K562 (cell line): ENCODE results near the gene CACNA2D2. TPM values are rescaled to one million over a fixed set of nuclear protein-coding genes. Genes with fewer than 3 reads are reported as not detected.
A peak's percentile ranks its signal among the peaks of the same experiment; 100 is the strongest.

Source experiments
- ATF2 ChIP-seq: sonication (generic); formaldehyde crosslinking; IDR thresholded peaks from 2 replicates; pipeline ENCODE4 v1.8.1; 2022; ENCODE audit warnings: missing genetic modification reagents
- ATF3 ChIP-seq, 2 experiments: fragments of 450-650 bp in 1 of 2; sonication (generic) in 1 of 2; formaldehyde crosslinking in 1 of 2; IDR thresholded peaks in 1 of 2; conservative IDR thresholded peaks in 1 of 2; 2 replicates each; pipeline versions ENCODE4 v1.6.1 to v1.8.1; 2016 to 2023; ENCODE audit warnings: mild to moderate bottlenecking in 2 of 2, moderate library complexity in 2 of 2, inconsistent platforms in 1 of 2, missing genetic modification reagents in 1 of 2
- CEBPB ChIP-seq: fragments of 450-650 bp; IDR thresholded peaks from 2 replicates; pipeline ENCODE4 v1.6.1; 2016; ENCODE audit warnings: missing genetic modification characterization, missing compliant biosample characterization
- CLOCK ChIP-seq: fragments of 250-450 bp; sonication (Bioruptor Pico); IDR thresholded peaks from 2 replicates; pipeline ENCODE4 v1.4.0; 2020; ENCODE audit warnings: mild to moderate bottlenecking, moderate library complexity, borderline replicate concordance
- CTBP1 ChIP-seq: fragments of 450-650 bp; IDR thresholded peaks from 2 replicates; pipeline ENCODE4 v1.6.1; 2016; ENCODE audit warnings: borderline replicate concordance
- EP400 ChIP-seq: fragments of 450-650 bp; IDR thresholded peaks from 2 replicates; pipeline ENCODE4 v1.6.1; 2017; ENCODE audit warnings: antibody characterized with exemption, mild to moderate bottlenecking, moderate library complexity
- GATAD2B ChIP-seq: fragments of 450-650 bp; IDR thresholded peaks from 2 replicates; pipeline ENCODE4 v1.6.1; 2017; ENCODE audit warnings: mild to moderate bottlenecking, borderline replicate concordance
- HLTF ChIP-seq: fragments of 450-650 bp; IDR thresholded peaks from 2 replicates; pipeline ENCODE4 v1.6.1; 2016
- HNRNPK ChIP-seq: fragments of 200-400 bp; formaldehyde crosslinking; IDR thresholded peaks from one replicate; pipeline ENCODE4 v1.6.1; 2018; ENCODE audit warnings: mild to moderate bottlenecking, low read depth, low read length; ENCODE audit not compliant: poor library complexity, severe bottlenecking
- HNRNPUL1 ChIP-seq: fragments of 200-400 bp; formaldehyde crosslinking; IDR thresholded peaks from 2 replicates; pipeline ENCODE4 v1.6.1; 2017; ENCODE audit warnings: low read length
- KDM1A ChIP-seq, 2 experiments: fragments of 450-650 bp; IDR thresholded peaks; 2 replicates each; pipeline ENCODE4 v1.6.1; 2016; ENCODE audit warnings: mild to moderate bottlenecking in 2 of 2
- MLLT1 ChIP-seq, 2 experiments: fragments of 450-650 bp; IDR thresholded peaks; 2 replicates each; pipeline ENCODE4 v1.6.1; 2016
- NFRKB ChIP-seq: fragments of 450-650 bp; IDR thresholded peaks from 2 replicates; pipeline ENCODE4 v1.6.1; 2016; ENCODE audit warnings: low read depth
- NR2C1 ChIP-seq, 2 experiments: fragments of 450-650 bp; IDR thresholded peaks; 2 replicates each; pipeline ENCODE4 v1.6.1; 2017; ENCODE audit warnings: mild to moderate bottlenecking in 2 of 2, antibody characterized with exemption in 1 of 2, inconsistent platforms in 1 of 2, missing compliant biosample characterization in 1 of 2, missing genetic modification characterization in 1 of 2
- POLR2A ChIP-seq: fragments of 450-650 bp; conservative IDR thresholded peaks from 2 replicates; pipeline ENCODE4 v1.6.1; 2016
- TAF9B ChIP-seq: fragments of 450-650 bp; IDR thresholded peaks from 2 replicates; pipeline ENCODE4 v1.6.1; 2018; ENCODE audit warnings: mild to moderate bottlenecking; ENCODE audit not compliant: partially characterized antibody
- TEAD1 ChIP-seq, 2 experiments: fragments of 450-650 bp in 1 of 2; sonication (generic) in 1 of 2; formaldehyde crosslinking; IDR thresholded peaks; 2 replicates each; pipeline versions ENCODE4 v1.4.0 to v1.8.0; 2020 to 2022; ENCODE audit warnings: mild to moderate bottlenecking in 2 of 2, missing genetic modification reagents in 1 of 2
- ZNF12 ChIP-seq: sonication (generic); formaldehyde crosslinking; IDR thresholded peaks from 2 replicates; pipeline ENCODE4 v1.4.0; 2020; ENCODE audit warnings: mild to moderate bottlenecking, missing genetic modification reagents
- ZZZ3 ChIP-seq: fragments of 450-650 bp; IDR thresholded peaks from 2 replicates; pipeline ENCODE4 v1.6.1; 2016; ENCODE audit warnings: antibody characterized with exemption, mild to moderate bottlenecking, moderate library complexity
- polyA plus RNA-seq, 8 experiments: library from polyadenylated mRNA; depleted of rRNA in 4 of 8; stranded (reverse) in 5 of 8; unstranded in 3 of 8; fragments of >200 nt; fragmentation: Nextera tagmentation in 2 of 8; fragmentation: Illumina TruSeq in 1 of 8; extraction: Ambion mirVana in 2 of 8; extraction: Trizol in 1 of 8; gene quantifications; 2 replicates each; pipeline versions ENCODE4 v1.2.1 to v1.2.3, GENCODE V29; 2011 to 2014; ENCODE audit warnings: inconsistent platforms in 1 of 8, missing spikeins in 1 of 8
- total RNA-seq, 7 experiments: library from RNA; depleted of rRNA in 6 of 7; stranded (reverse); fragments of >200 nt in 6 of 7; fragmentation: Illumina TruSeq in 2 of 7; extraction: Trizol in 2 of 7; gene quantifications; 2 replicates each; pipeline versions ENCODE4 v1.2.1 to v1.2.3, GENCODE V29; 2011 to 2021; ENCODE audit warnings: low replicate concordance in 1 of 7

CACNA2D2 gene
- total and polyA plus RNA-seq, 9 of the 15 experiments (the other 6 are each of a cell fraction or from before 2014, with no cell fraction given), result 0.11 to 0.58 (median 0.36) TPM; not detected in 2

GRCh38 chr3:50350527-50351322 lies 152.7 kb downstream of the CACNA2D2 start, which contains the start of the genes CYB561D2 and NPRL2 (continued):
- TF ChIP-seq ATF2 (CRISPR knock-in tag) (no peak), CTBP1 (peak; percentile 13; the same call in 1 of the 2 replicates), EP400 (peak; percentile 65), ZZZ3 (no peak), ATF3 (IDR thresholded peaks at IDR 0.05) (no peak), ATF3 (CRISPR knock-in tag; conservative IDR thresholded peaks at IDR 0.05) (no peak), NR2C1 (IDR thresholded peaks at IDR 0.05) (peak; percentile 94), NR2C1 (tag; IDR thresholded peaks at IDR 0.05) (peak; percentile 96), HNRNPK (no peak), NFRKB (no peak), HLTF (no peak), POLR2A (peak; percentile 71), ZNF12 (CRISPR knock-in tag) (no peak; the same call in 1 of the 2 replicates), HNRNPUL1 (no peak), TEAD1 (CRISPR knock-in tag; IDR thresholded peaks at IDR 0.05) (0 out of 4 replicates have a peak, but pooled peaks of 1 of the 2 experiments have one; percentile 62), KDM1A (IDR thresholded peaks at IDR 0.05) (no peak), MLLT1 (IDR thresholded peaks at IDR 0.05) (no peak), CEBPB (tag) (no peak), TAF9B (no peak), GATAD2B (no peak), CLOCK (no peak)
